Fibroblast of skin of abdomen (primary cell): ENCODE data around the gene DEFB113.

Experiments
- DNase-seq: peaks from one replicate; pipeline ENCODE4 v3.0.0-alpha.2; 2013

Gene DEFB113

DNA sequence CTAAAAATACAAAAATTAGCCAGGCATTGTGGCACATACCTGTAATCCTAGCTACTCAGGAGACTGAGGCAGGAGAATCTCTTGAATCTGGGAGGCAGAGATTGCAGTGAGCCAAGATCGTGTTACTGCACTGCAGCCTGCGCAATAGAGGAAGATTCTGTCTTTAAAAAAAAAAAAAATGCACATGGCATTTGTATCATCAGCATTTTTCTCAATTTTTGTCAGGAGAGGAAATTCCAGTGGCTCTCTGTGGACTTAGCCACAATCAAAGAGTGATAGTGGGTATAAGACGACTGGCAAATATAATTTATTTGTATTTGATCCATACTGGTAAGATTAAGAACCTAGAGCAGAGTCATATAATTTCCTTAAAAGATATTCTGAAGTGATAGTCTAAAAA is 34.0 kb downstream of the DEFB113 start:
- no peak for DNase-seq

DNA sequence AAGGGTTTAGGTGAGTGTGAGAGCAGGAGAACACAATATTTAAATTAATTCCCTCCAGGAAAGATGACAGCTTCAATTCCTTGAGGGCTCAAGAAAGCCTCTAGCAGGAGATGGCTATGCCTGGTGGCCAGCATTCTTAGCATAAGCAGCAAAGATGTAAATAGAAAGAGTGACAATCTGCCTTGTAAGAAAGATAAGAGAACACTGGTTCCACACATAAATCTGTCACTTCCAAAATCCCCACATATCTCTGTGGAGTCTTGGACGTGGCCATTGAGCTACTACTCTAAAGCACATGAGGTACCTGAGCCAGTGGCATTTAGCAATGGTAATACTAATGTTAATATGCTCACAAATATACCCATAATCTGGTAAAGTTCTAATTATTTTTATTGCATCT is 34.7 kb downstream of the DEFB113 start:
- DNase-seq = no peak

DNA sequence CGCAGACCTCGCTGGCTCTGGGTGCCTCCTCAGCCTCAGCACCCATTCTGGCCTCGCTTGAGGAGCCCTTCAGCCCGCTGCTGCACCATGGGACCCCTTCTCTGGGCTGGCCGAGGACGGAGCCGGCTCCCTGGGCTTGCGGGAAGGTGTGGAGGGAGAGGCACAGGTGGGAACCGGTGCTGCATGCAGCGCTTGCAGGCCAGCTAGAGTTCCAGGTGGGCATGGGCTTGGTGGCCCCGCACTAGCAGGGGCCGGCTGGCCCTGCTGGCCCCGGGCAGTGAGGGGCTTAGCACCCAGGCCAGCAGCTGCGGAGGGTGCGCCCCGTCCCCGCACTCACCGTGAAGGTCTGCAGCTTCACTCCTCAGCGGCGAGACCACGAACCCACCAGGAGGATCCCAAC is 35.9 kb downstream of the DEFB113 start:
- no peak for DNase-seq

DNA sequence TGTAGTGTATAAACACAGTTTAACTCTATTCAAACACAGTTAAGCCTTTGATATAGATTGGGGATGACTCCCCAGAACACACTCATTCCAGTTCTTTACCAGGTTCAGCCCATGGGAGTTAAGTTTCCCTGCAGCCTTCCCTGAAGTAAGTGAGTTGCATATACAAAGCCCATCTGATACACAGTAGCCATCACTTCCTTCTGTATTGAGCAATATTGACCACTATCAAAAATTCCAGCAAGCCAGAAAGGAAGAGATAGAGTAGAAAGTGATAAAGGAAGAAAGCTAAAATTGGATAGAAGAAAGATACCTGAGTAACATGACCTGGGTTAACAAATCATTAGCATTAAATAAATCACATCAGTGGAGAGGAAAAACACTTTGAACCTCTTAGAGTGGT is 40.1 kb downstream of the DEFB113 start:
- no peak for DNase-seq

DNA sequence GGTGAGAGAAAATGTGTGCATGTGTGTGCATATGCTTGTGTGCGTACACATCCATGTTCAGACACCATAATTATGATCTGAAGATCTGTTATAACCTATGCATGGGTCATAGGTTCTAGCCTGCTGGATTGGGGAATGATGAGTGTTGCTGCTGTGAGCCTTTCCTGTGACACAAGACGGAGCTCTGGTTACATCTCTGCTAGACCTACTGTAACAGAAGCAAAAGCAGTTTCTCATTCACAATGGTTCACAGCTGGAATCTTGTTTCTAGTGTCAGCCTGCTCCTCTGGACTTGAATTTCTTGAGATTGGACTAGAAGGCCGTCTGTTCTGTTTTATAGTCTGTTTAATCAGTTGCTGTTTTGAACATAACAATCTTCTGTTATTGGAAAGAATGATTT is 45.6 kb downstream of the DEFB113 start:
- no peak for DNase-seq

DNA sequence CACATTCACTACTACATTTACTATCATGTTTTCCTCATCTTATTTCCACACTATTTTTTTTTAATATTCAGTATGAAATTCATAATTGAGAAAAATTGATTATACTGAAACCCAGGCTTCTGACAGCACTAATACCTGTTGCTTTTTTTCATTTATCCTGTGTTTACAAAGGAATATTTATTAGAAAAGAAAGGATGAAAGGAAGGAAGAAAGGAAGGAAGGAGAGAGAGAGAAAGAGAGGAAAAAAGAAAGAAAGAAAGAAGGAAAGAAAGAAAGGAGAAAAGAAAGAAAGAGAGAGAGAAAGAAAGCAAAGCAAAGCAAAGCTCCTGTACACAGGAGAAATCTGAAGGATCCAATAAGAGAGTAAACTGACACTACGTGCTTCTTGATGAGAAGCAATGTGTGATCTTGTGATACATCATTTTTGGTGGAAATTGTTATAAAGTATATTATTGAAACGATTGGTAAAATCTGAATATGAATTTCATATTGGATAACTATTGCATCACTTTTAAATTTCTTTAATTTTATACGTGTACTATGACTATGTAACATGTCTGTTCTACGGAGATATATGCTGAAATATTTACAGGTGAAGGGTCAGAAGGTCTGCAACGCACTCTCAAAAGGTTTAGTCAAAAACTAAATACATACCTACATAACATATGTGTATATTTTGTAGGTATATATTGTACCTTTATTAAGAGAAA is 49.3 kb downstream of the DEFB113 start:
- no peak for DNase-seq

DNA sequence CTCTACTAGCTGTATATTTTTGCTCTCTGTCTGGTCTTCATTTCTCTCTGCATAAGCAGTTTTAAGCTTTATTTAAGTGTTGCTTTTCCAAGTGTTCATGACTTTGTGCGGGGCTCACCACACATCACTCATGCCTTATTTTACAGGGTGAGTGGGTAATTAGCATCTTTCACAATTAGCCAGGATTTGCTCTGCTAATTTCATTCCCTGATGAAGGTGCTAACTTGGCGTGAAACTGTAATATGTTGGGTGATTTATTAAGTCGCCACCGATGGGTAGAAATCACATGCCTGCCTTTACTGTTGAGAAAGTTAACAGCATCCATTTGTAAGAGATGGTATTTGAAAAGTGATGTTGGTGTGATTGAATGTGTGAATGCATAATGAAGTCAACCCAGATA is 50.2 kb downstream of the DEFB113 start:
- DNase-seq = no peak

DNA sequence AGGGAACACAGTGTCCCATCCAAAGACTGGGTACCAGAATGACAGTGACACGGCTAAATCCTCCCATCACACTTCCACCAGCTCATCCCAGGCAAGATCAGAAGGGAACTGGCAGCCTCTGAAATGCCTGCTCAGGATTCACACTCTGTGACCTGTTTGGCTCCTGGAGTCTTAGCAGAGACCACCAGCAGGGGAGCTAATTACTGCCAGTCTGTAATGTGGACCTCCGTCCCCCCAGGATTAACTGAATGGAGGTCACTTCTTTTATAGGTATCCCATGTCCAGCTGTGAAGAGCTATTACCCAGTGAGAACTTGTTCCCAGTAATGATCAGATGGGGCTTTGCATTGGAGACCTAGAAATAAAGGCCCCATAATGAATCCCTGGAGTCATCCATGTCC is 50.6 kb downstream of the DEFB113 start:
- DNase-seq = no peak
